ENCODE measurements around the gene DUSP10. TPM values are rescaled to one million over a fixed set of nuclear protein-coding genes. Genes with fewer than 3 reads are reported as not detected.

Gene DUSP10
- total RNA-seq, 1 donor from 2014 or later: 4.7 TPM

- Histone ChIP-seq H3K4me1 (peaks cover 31% of the 10 kb centered on the region), H3K27ac (no peak overlapping the region)
- intact Hi-C loops (cut with DNase I): no loop called here
Observed at GRCh38 chr1:221723018-221723847, 18.7 kb downstream of the DUSP10 start.

GRCh38 chr1:221722254-221723017 is 19.5 kb downstream of the DUSP10 start:
- no peaks in the 10 kb centered on the region for H3K9me3 ChIP-seq
- peaks cover 32% of the 10 kb centered on the region for H3K4me1 ChIP-seq
- intact Hi-C loops (cut with DNase I): no loop called here
- no peak for TF ChIP-seq POLR2A (IDR thresholded peaks at IDR 0.05)
- no peak for TF ChIP-seq POLR2AphosphoS5 (IDR thresholded peaks at IDR 0.05; ENCODE audit: insufficient read depth in 1 of 2, low read depth in 1 of 2)
- no peak for TF ChIP-seq CTCF (IDR thresholded peaks at IDR 0.05)
- no peak overlapping the region for H3K4me3 ChIP-seq
- H3K36me3 ChIP-seq: no peaks in the 10 kb centered on the region
- no peaks in the 10 kb centered on the region for H3K27me3 ChIP-seq
- no peak for DNase-seq (ENCODE audit: extremely low spot score in 2 of 2)
- H3K27ac ChIP-seq: no peak overlapping the region

More at GRCh38 chr1:221723018-221723847, 18.7 kb downstream of the DUSP10 start:
- Histone ChIP-seq H3K27me3 (no peaks in the 10 kb centered on the region), H3K4me3 (no peak overlapping the region), H3K9me3 (no peaks in the 10 kb centered on the region), H3K36me3 (no peaks in the 10 kb centered on the region)
- no peak for DNase-seq (ENCODE audit: extremely low spot score in 2 of 2)
- TF ChIP-seq POLR2AphosphoS5 (IDR thresholded peaks at IDR 0.05; ENCODE audit: insufficient read depth in 1 of 2, low read depth in 1 of 2) (no peak), POLR2A (IDR thresholded peaks at IDR 0.05) (no peak), CTCF (IDR thresholded peaks at IDR 0.05) (no peak)

GRCh38 chr1:221720545-221720944 is 21.3 kb downstream of the DUSP10 start:
- Histone ChIP-seq H3K4me3 (no peak overlapping the region), H3K9me3 (no peaks in the 10 kb centered on the region), H3K36me3 (no peaks in the 10 kb centered on the region), H3K27ac (no peak overlapping the region), H3K27me3 (no peaks in the 10 kb centered on the region), H3K4me1 (peaks cover 32% of the 10 kb centered on the region)
- intact Hi-C loops (cut with DNase I): no loop called here
- no peak for DNase-seq (ENCODE audit: extremely low spot score in 2 of 2)
- TF ChIP-seq POLR2AphosphoS5 (IDR thresholded peaks at IDR 0.05; ENCODE audit: insufficient read depth in 1 of 2, low read depth in 1 of 2): no peak
- no peak for TF ChIP-seq POLR2A (IDR thresholded peaks at IDR 0.05)
- TF ChIP-seq CTCF (IDR thresholded peaks at IDR 0.05): no peak

- TF ChIP-seq CTCF (IDR thresholded peaks at IDR 0.05) (no peak), POLR2AphosphoS5 (IDR thresholded peaks at IDR 0.05; ENCODE audit: insufficient read depth in 1 of 2, low read depth in 1 of 2) (no peak), POLR2A (IDR thresholded peaks at IDR 0.05) (no peak)
- Histone ChIP-seq H3K36me3 (no peaks in the 10 kb centered on the region), H3K27ac (no peak overlapping the region), H3K4me3 (no peak overlapping the region), H3K27me3 (no peaks in the 10 kb centered on the region), H3K9me3 (no peaks in the 10 kb centered on the region), H3K4me1 (peaks cover 29% of the 10 kb centered on the region)
- intact Hi-C loops (cut with DNase I): no loop called here
- DNase-seq (ENCODE audit: extremely low spot score in 2 of 2): no peak
Observed at GRCh38 chr1:221719987-221720386, 21.9 kb downstream of the DUSP10 start.

GRCh38 chr1:221719278-221719597 is 22.7 kb downstream of the DUSP10 start:
- H3K9me3 ChIP-seq: no peaks in the 10 kb centered on the region
- no peaks in the 10 kb centered on the region for H3K36me3 ChIP-seq
- intact Hi-C loops (cut with DNase I): no loop called here
- H3K27ac ChIP-seq: peak overlapping the region; percentile 54
- peaks cover 22% of the 10 kb centered on the region for H3K4me1 ChIP-seq
- no peak for DNase-seq (ENCODE audit: extremely low spot score in 2 of 2)
- no peaks in the 10 kb centered on the region for H3K27me3 ChIP-seq
- TF ChIP-seq POLR2AphosphoS5 (IDR thresholded peaks at IDR 0.05; ENCODE audit: insufficient read depth in 1 of 2, low read depth in 1 of 2) (no peak), CTCF (IDR thresholded peaks at IDR 0.05) (no peak), POLR2A (IDR thresholded peaks at IDR 0.05) (no peak)
- no peak overlapping the region for H3K4me3 ChIP-seq

All from vagina (tissue), 2 donors.